ENCODE measurements around the gene ZMYND11. TPM values are rescaled to one million over a fixed set of nuclear protein-coding genes. Genes with fewer than 3 reads are reported as not detected.

Gene ZMYND11
- total RNA-seq, 1 donor from 2014 or later: 49.2 TPM

DNA sequence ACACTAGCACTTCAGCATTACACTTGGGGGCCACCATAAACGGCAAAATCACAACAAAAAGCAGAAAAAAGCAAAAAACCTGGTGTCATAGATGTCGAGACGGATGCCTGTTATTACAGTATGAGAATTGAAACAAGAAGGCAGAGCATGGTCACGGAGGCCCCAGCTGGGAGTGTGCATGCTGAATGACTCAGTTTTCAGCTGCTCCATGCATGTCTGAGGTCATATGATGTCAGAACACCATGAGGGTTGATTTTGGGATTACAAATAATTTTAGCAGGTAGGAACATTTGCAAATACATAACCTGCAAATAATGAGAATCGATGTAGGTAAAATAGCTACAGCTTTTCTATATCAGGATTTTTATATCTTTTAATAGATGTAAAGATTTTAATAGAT, 19.1 kb downstream of the ZMYND11 start:
- H3K27me3 ChIP-seq (ENCODE audit: control insufficient read depth, insufficient read depth, low read length): no peaks in the 10 kb centered on the region
- TF ChIP-seq, protein P1, sequence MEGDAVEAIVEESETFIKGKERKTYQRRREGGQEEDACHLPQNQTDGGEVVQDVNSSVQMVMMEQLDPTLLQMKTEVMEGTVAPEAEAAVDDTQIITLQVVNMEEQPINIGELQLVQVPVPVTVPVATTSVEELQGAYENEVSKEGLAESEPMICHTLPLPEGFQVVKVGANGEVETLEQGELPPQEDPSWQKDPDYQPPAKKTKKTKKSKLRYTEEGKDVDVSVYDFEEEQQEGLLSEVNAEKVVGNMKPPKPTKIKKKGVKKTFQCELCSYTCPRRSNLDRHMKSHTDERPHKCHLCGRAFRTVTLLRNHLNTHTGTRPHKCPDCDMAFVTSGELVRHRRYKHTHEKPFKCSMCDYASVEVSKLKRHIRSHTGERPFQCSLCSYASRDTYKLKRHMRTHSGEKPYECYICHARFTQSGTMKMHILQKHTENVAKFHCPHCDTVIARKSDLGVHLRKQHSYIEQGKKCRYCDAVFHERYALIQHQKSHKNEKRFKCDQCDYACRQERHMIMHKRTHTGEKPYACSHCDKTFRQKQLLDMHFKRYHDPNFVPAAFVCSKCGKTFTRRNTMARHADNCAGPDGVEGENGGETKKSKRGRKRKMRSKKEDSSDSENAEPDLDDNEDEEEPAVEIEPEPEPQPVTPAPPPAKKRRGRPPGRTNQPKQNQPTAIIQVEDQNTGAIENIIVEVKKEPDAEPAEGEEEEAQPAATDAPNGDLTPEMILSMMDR (IDR thresholded peaks at IDR 0.05; ENCODE audit: insufficient read depth, low read length, severe bottlenecking): no peak
- FAIRE-seq (no peak), DNase-seq (ENCODE audit: low read depth) (no peak)
- H3K4me3 ChIP-seq (ENCODE audit: low read depth, low read length): no peak overlapping the region
- H3K36me3 ChIP-seq (ENCODE audit: control insufficient read depth, insufficient read depth, low read length): no peaks in the 10 kb centered on the region

DNA sequence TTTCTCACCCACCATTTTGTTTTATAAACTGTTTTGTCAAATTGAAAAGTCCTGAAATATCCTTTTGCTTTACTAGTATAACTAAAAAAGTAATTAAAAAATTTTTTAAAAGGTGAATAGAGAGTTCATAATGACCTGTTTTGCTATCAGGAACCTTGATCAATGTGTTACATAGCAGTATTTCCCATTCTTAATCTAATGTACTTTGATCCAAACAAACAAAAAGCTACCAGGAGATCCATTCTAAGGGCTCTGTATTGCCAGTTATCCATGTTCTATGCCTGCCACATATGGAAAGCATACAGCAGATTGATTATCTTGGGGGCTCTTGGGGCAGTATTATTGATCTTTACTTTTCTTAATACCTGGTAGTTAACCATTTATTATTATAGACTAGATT, 32.1 kb downstream of the ZMYND11 start:
- FAIRE-seq (no peak), DNase-seq (ENCODE audit: low read depth) (no peak)
- no peak overlapping the region for H3K4me3 ChIP-seq (ENCODE audit: low read depth, low read length)
- H3K36me3 ChIP-seq (ENCODE audit: control insufficient read depth, insufficient read depth, low read length): no peaks in the 10 kb centered on the region
- H3K27me3 ChIP-seq (ENCODE audit: control insufficient read depth, insufficient read depth, low read length): no peaks in the 10 kb centered on the region
- TF ChIP-seq, protein P1 (IDR thresholded peaks at IDR 0.05; ENCODE audit: insufficient read depth, low read length, severe bottlenecking): no peak

GRCh38 chr10:173741-174140, 38.5 kb downstream of the ZMYND11 start:
- TF ChIP-seq, protein P1 (IDR thresholded peaks at IDR 0.05; ENCODE audit: insufficient read depth, low read length, severe bottlenecking): no peak
- DNase-seq (ENCODE audit: low read depth): no peak
- no peak for FAIRE-seq
- Histone ChIP-seq H3K36me3 (ENCODE audit: control insufficient read depth, insufficient read depth, low read length) (no peaks in the 10 kb centered on the region), H3K4me3 (ENCODE audit: low read depth, low read length) (no peak overlapping the region), H3K27me3 (ENCODE audit: control insufficient read depth, insufficient read depth, low read length) (no peaks in the 10 kb centered on the region)

DNA sequence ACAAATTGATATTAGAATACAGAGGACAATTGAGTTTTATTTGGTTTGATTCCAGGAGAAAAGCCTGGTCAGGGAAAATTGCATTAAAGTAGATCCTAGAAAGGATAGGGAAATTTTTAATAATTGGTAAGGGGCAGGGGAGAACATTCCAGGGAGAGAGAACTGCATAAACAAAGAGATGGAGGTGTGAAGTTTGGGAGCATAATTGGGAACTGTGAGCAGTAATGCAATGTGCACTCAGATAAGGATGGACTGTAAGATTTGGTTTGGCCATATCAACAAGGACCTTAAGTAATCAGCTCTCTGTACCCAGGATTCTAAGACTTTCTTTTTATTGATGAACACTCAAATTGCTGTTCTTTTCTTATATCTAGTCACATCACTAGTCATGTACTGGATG, 41.4 kb downstream of the ZMYND11 start:
- H3K27me3 ChIP-seq (ENCODE audit: control insufficient read depth, insufficient read depth, low read length): no peaks in the 10 kb centered on the region
- FAIRE-seq: no peak

GRCh38 chr10:178208-178607, 43.0 kb downstream of the ZMYND11 start:
- peaks cover 2% of the 10 kb centered on the region for H3K36me3 ChIP-seq (ENCODE audit: control insufficient read depth, insufficient read depth, low read length)
- H3K27me3 ChIP-seq (ENCODE audit: control insufficient read depth, insufficient read depth, low read length): no peaks in the 10 kb centered on the region
- DNase-seq (ENCODE audit: low read depth) (peak; percentile 51), FAIRE-seq (no peak)
- H3K4me3 ChIP-seq (ENCODE audit: low read depth, low read length): no peak overlapping the region
- TF ChIP-seq, protein P1 (IDR thresholded peaks at IDR 0.05; ENCODE audit: insufficient read depth, low read length, severe bottlenecking): peak; percentile 3

More for the DNA sequence above, 41.4 kb downstream of the ZMYND11 start:
- TF ChIP-seq, protein P1 (IDR thresholded peaks at IDR 0.05; ENCODE audit: insufficient read depth, low read length, severe bottlenecking): no peak
- Histone ChIP-seq H3K36me3 (ENCODE audit: control insufficient read depth, insufficient read depth, low read length) (peaks cover 2% of the 10 kb centered on the region), H3K4me3 (ENCODE audit: low read depth, low read length) (no peak overlapping the region)
- no peak for DNase-seq (ENCODE audit: low read depth)

DNA sequence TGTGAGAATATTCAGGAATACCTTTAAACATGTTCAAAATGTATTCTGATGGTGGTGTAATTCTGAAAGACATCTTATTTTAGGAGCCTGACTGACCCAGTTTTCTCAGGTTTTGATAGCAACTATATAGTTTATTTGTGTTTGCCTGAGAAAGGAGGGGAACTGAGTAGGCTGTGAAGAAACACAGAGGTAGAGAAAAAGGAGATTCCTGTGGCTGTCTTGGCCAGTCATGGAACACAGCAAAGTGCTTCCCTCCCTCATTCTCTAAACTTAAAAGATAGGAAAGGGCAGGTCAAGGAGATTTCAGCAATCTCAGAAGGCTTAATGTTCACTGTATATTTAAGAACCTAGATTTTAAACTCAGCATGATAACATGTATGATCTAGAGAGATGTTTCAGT, 43.5 kb downstream of the ZMYND11 start:
- H3K36me3 ChIP-seq (ENCODE audit: control insufficient read depth, insufficient read depth, low read length): peaks cover 2% of the 10 kb centered on the region
- FAIRE-seq: no peak
- no peak overlapping the region for H3K4me3 ChIP-seq (ENCODE audit: low read depth, low read length)
- no peak for DNase-seq (ENCODE audit: low read depth)
- no peaks in the 10 kb centered on the region for H3K27me3 ChIP-seq (ENCODE audit: control insufficient read depth, insufficient read depth, low read length)
- TF ChIP-seq, protein P1 (IDR thresholded peaks at IDR 0.05; ENCODE audit: insufficient read depth, low read length, severe bottlenecking): no peak
